ENCODE measurements around the gene MAGI2. TPM values are rescaled to one million over a fixed set of nuclear protein-coding genes. Genes with fewer than 3 reads are reported as not detected.

MAGI2 gene
- total and polyA plus RNA-seq, 4 donors = 3.7 to 25.5 (median 11.6) TPM

GRCh38 chr7:78427209-78427608 is 1026.3 kb downstream of the MAGI2 start:
- ATAC-seq (ENCODE audit: low FRiP score) (no peak), DNase-seq (no peak)
- H3K4me1 ChIP-seq (ENCODE audit: control insufficient read depth in 1 of 2, insufficient read depth in 2 of 2, low read length in 2 of 2) = no peaks in the 10 kb centered on the region
- no peaks in the 10 kb centered on the region for H3K36me3 ChIP-seq (ENCODE audit: control insufficient read depth in 1 of 2, insufficient read depth in 2 of 2, low read length in 1 of 2)
- H3K4me3 ChIP-seq (ENCODE audit: low read length in 2 of 2) = no peak overlapping the region
- no peaks in the 10 kb centered on the region for H3K27me3 ChIP-seq (ENCODE audit: control insufficient read depth in 1 of 2, insufficient read depth in 2 of 2, low read length in 1 of 2)
- WGBS, 2 donors = 73 to 80% methylated on average over 1 of the region's 1 CpG
- no peaks in the 10 kb centered on the region for H3K9me3 ChIP-seq (ENCODE audit: control insufficient read depth, low read length)
- intact Hi-C loops (cut with DNase I) = no loop called here
- H3K27ac ChIP-seq (ENCODE audit: low read depth in 1 of 2, low read length in 2 of 2) = no peak overlapping the region

DNA sequence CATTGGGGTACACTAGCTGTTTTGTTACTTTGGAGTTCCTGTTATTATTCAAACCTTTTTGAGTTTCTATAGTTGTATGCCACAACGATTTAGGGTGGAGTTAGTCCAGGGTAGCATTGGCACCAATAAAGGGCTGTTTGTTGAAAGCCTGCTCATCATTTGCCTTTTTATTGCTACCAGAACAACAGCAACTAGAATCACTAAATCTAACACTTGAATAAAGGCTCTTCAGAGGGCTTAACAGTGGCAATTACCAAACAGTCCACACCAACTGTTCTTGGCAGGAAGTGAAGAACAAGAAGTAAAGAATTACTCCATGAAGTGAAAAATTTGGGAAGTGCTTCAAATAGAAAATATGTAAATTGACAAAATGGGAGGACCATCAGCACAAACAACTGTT is 1033.5 kb downstream of the MAGI2 start:
- Histone ChIP-seq H3K27ac (ENCODE audit: low read depth in 1 of 2, low read length in 2 of 2) (no peak overlapping the region), H3K36me3 (ENCODE audit: control insufficient read depth in 1 of 2, insufficient read depth in 2 of 2, low read length in 1 of 2) (no peaks in the 10 kb centered on the region), H3K27me3 (ENCODE audit: control insufficient read depth in 1 of 2, insufficient read depth in 2 of 2, low read length in 1 of 2) (no peaks in the 10 kb centered on the region), H3K4me3 (ENCODE audit: low read length in 2 of 2) (no peak overlapping the region), H3K4me1 (ENCODE audit: control insufficient read depth in 1 of 2, insufficient read depth in 2 of 2, low read length in 2 of 2) (no peaks in the 10 kb centered on the region), H3K9me3 (ENCODE audit: control insufficient read depth, low read length) (no peaks in the 10 kb centered on the region)
- ATAC-seq (ENCODE audit: low FRiP score) (no peak), DNase-seq (no peak)
- intact Hi-C loops (cut with DNase I) = no loop called here
- 48 to 61% methylated on average over 1 of the region's 1 CpG for WGBS, 2 donors

- Histone ChIP-seq H3K27ac (ENCODE audit: low read depth in 1 of 2, low read length in 2 of 2) (no peak overlapping the region), H3K4me3 (ENCODE audit: low read length in 2 of 2) (no peak overlapping the region), H3K27me3 (ENCODE audit: control insufficient read depth in 1 of 2, insufficient read depth in 2 of 2, low read length in 1 of 2) (no peaks in the 10 kb centered on the region), H3K36me3 (ENCODE audit: control insufficient read depth in 1 of 2, insufficient read depth in 2 of 2, low read length in 1 of 2) (no peaks in the 10 kb centered on the region), H3K9me3 (ENCODE audit: control insufficient read depth, low read length) (no peaks in the 10 kb centered on the region), H3K4me1 (ENCODE audit: control insufficient read depth in 1 of 2, insufficient read depth in 2 of 2, low read length in 2 of 2) (no peaks in the 10 kb centered on the region)
- DNase-seq (no peak), ATAC-seq (ENCODE audit: low FRiP score) (no peak)
- 78 to 80% methylated on average over 4 of the region's 4 CpGs for WGBS, 2 donors
- intact Hi-C loops (cut with DNase I) = no loop called here
Observed at GRCh38 chr7:78417180-78417853, 1036.2 kb downstream of the MAGI2 start.

DNA sequence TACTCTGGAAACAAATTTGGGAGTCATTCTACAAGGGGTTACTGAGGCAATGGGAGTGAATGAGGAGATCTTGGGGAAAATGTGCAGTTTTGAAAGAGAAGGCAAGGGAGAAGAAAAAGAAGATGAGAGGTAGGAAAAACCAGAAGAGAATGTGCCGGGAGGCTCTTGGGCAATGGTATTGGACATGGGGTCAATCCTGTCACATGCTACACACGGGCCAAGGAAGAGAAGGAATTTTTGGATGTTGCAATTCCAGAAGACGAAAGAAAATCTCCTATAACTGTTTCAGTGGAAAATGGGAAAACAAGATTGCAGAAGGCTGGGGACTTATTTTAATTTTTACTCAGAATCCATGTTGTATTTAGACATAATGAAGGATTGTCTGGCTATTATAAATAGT is 1039.9 kb downstream of the MAGI2 start:
- no peak for DNase-seq
- Histone ChIP-seq H3K4me3 (ENCODE audit: low read length in 2 of 2) (no peak overlapping the region), H3K4me1 (ENCODE audit: control insufficient read depth in 1 of 2, insufficient read depth in 2 of 2, low read length in 2 of 2) (no peaks in the 10 kb centered on the region), H3K36me3 (ENCODE audit: control insufficient read depth in 1 of 2, insufficient read depth in 2 of 2, low read length in 1 of 2) (no peaks in the 10 kb centered on the region), H3K27me3 (ENCODE audit: control insufficient read depth in 1 of 2, insufficient read depth in 2 of 2, low read length in 1 of 2) (no peaks in the 10 kb centered on the region), H3K9me3 (ENCODE audit: control insufficient read depth, low read length) (no peaks in the 10 kb centered on the region), H3K27ac (ENCODE audit: low read depth in 1 of 2, low read length in 2 of 2) (no peak overlapping the region)
- ATAC-seq (ENCODE audit: low FRiP score) = no peak
- intact Hi-C loops (cut with DNase I) = no loop called here
- 90 to 94% methylated on average over 3 of the region's 3 CpGs for WGBS, 2 donors

GRCh38 chr7:78412216-78412858 is 1041.1 kb downstream of the MAGI2 start:
- H3K9me3 ChIP-seq (ENCODE audit: control insufficient read depth, low read length) = no peaks in the 10 kb centered on the region
- no peak overlapping the region for H3K27ac ChIP-seq (ENCODE audit: low read depth in 1 of 2, low read length in 2 of 2)
- intact Hi-C loops (cut with DNase I) = no loop called here
- H3K4me1 ChIP-seq (ENCODE audit: control insufficient read depth in 1 of 2, insufficient read depth in 2 of 2, low read length in 2 of 2) = no peaks in the 10 kb centered on the region
- WGBS, 2 donors = 81 to 86% methylated on average over 3 of the region's 3 CpGs
- ATAC-seq (ENCODE audit: low FRiP score) (no peak), DNase-seq (no peak)
- no peaks in the 10 kb centered on the region for H3K27me3 ChIP-seq (ENCODE audit: control insufficient read depth in 1 of 2, insufficient read depth in 2 of 2, low read length in 1 of 2)
- no peaks in the 10 kb centered on the region for H3K36me3 ChIP-seq (ENCODE audit: control insufficient read depth in 1 of 2, insufficient read depth in 2 of 2, low read length in 1 of 2)
- H3K4me3 ChIP-seq (ENCODE audit: low read length in 2 of 2) = no peak overlapping the region

DNA sequence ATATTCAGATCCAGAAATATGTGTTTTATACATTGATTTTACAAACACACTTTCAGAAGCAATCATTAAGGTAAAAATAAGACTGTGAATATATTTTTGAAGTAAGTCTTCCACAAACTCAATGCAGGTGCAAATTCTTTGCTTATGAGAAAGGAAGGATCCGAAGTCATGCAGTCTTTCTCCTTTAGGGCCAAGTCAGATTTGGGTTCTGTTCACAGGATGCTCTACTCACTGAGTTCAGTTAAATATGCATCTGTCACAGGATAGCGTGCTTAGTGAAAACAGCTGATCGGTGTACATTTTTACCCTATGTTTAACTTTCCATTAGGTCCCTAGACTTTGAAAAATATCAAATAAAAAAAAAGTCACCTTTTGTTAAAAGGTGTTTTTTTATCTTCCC is 1046.4 kb downstream of the MAGI2 start:
- ATAC-seq (ENCODE audit: low FRiP score) (no peak), DNase-seq (no peak)
- no peaks in the 10 kb centered on the region for H3K4me1 ChIP-seq (ENCODE audit: control insufficient read depth in 1 of 2, insufficient read depth in 2 of 2, low read length in 2 of 2)
- no peaks in the 10 kb centered on the region for H3K36me3 ChIP-seq (ENCODE audit: control insufficient read depth in 1 of 2, insufficient read depth in 2 of 2, low read length in 1 of 2)
- intact Hi-C loops (cut with DNase I) = no loop called here
- WGBS, 2 donors = 91 to 94% methylated on average over 3 of the region's 3 CpGs
- no peak overlapping the region for H3K27ac ChIP-seq (ENCODE audit: low read depth in 1 of 2, low read length in 2 of 2)
- no peaks in the 10 kb centered on the region for H3K9me3 ChIP-seq (ENCODE audit: control insufficient read depth, low read length)
- no peaks in the 10 kb centered on the region for H3K27me3 ChIP-seq (ENCODE audit: control insufficient read depth in 1 of 2, insufficient read depth in 2 of 2, low read length in 1 of 2)
- no peak overlapping the region for H3K4me3 ChIP-seq (ENCODE audit: low read length in 2 of 2)

DNA sequence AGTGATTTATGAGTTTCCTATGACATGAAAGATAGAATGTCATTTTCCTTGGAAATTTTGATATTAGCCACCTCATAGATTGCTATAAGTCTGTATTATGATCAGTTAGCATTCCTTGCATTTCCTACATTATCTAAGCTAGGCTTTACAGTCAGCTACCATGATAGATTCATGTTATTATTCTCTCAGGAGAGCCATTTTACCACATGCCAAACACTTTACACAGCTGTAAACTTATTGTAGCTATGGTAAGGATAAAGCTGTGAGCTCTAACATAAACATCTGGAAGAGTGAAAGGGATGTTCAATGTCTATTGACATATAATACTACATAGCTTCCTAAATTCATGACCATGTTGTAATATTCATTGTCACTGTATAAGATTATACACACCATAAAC is 1046.9 kb downstream of the MAGI2 start:
- Histone ChIP-seq H3K27me3 (ENCODE audit: control insufficient read depth in 1 of 2, insufficient read depth in 2 of 2, low read length in 1 of 2) (no peaks in the 10 kb centered on the region), H3K9me3 (ENCODE audit: control insufficient read depth, low read length) (no peaks in the 10 kb centered on the region), H3K27ac (ENCODE audit: low read depth in 1 of 2, low read length in 2 of 2) (no peak overlapping the region), H3K36me3 (ENCODE audit: control insufficient read depth in 1 of 2, insufficient read depth in 2 of 2, low read length in 1 of 2) (no peaks in the 10 kb centered on the region), H3K4me1 (ENCODE audit: control insufficient read depth in 1 of 2, insufficient read depth in 2 of 2, low read length in 2 of 2) (no peaks in the 10 kb centered on the region), H3K4me3 (ENCODE audit: low read length in 2 of 2) (no peak overlapping the region)
- no peak for DNase-seq
- intact Hi-C loops (cut with DNase I) = no loop called here
- ATAC-seq (ENCODE audit: low FRiP score) = no peak

GRCh38 chr7:78402096-78402495 is 1051.4 kb downstream of the MAGI2 start:
- no peaks in the 10 kb centered on the region for H3K9me3 ChIP-seq (ENCODE audit: control insufficient read depth, low read length)
- WGBS, 2 donors = 89 to 93% methylated on average over 4 of the region's 4 CpGs
- no peaks in the 10 kb centered on the region for H3K36me3 ChIP-seq (ENCODE audit: control insufficient read depth in 1 of 2, insufficient read depth in 2 of 2, low read length in 1 of 2)
- H3K4me1 ChIP-seq (ENCODE audit: control insufficient read depth in 1 of 2, insufficient read depth in 2 of 2, low read length in 2 of 2) = no peaks in the 10 kb centered on the region
- DNase-seq = no peak
- ATAC-seq (ENCODE audit: low FRiP score) = no peak
- H3K27ac ChIP-seq (ENCODE audit: low read depth in 1 of 2, low read length in 2 of 2) = no peak overlapping the region
- intact Hi-C loops (cut with DNase I) = no loop called here
- no peak overlapping the region for H3K4me3 ChIP-seq (ENCODE audit: low read length in 2 of 2)
- no peaks in the 10 kb centered on the region for H3K27me3 ChIP-seq (ENCODE audit: control insufficient read depth in 1 of 2, insufficient read depth in 2 of 2, low read length in 1 of 2)

DNA sequence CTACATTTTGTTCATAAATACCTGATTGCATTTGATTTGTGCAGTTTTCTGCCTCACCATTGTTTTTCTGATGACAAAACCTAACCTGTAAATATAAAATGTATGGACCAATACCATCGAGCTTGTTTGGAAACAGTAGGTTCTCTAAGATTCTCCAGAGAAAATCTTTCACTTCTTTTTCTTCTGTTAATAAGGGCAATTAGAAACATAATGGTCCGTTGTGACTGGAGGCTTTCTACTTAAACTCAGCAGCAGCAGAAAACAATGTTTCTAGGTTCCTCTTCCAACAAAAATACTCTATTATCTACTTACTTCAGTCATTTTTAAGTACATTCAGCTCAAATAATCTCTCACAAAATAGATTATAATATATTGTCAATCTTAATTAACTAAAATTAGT is 1053.4 kb downstream of the MAGI2 start:
- no peaks in the 10 kb centered on the region for H3K27me3 ChIP-seq (ENCODE audit: control insufficient read depth in 1 of 2, insufficient read depth in 2 of 2, low read length in 1 of 2)
- no peak overlapping the region for H3K4me3 ChIP-seq (ENCODE audit: low read length in 2 of 2)
- WGBS, 2 donors = 23 to 32% methylated on average over 2 of the region's 2 CpGs
- H3K36me3 ChIP-seq (ENCODE audit: control insufficient read depth in 1 of 2, insufficient read depth in 2 of 2, low read length in 1 of 2) = no peaks in the 10 kb centered on the region
- no peaks in the 10 kb centered on the region for H3K9me3 ChIP-seq (ENCODE audit: control insufficient read depth, low read length)
- no peak for DNase-seq
- H3K4me1 ChIP-seq (ENCODE audit: control insufficient read depth in 1 of 2, insufficient read depth in 2 of 2, low read length in 2 of 2) = no peaks in the 10 kb centered on the region
- ATAC-seq (ENCODE audit: low FRiP score) = no peak
- intact Hi-C loops (cut with DNase I) = no loop called here
- no peak overlapping the region for H3K27ac ChIP-seq (ENCODE audit: low read depth in 1 of 2, low read length in 2 of 2)
